ENCODE results near the gene TSNAX.
"Not testable (repeated sequence)": the region's sequence is repeated elsewhere in the genome, so short reads cannot be mapped to it uniquely, and the experiment has no call there.

TSNAX gene

GRCh38 chr1:231566496-231566895 is 38.0 kb downstream of the TSNAX start:
- Histone ChIP-seq H3K4me3 (ENCODE audit: low read length) (no peak overlapping the region), H3K36me3 (ENCODE audit: insufficient read depth, low read depth, low read length) (peaks cover 34% of the 10 kb centered on the region), H3K9ac (ENCODE audit: low read depth, low read length) (no peak overlapping the region), H3K9me3 (ENCODE audit: insufficient read depth, low read depth, low read length) (no peaks in the 10 kb centered on the region), H3K27me3 (ENCODE audit: insufficient read depth, low read length) (no peaks in the 10 kb centered on the region), H3K27ac (ENCODE audit: low read length) (no peak overlapping the region), H3K4me1 (ENCODE audit: insufficient read depth, low read length) (no peaks in the 10 kb centered on the region)

GRCh38 chr1:231570262-231570661 is 41.8 kb downstream of the TSNAX start:
- H3K27ac ChIP-seq (ENCODE audit: low read length); H3K4me1 ChIP-seq (ENCODE audit: insufficient read depth, low read length); H3K27me3 ChIP-seq (ENCODE audit: insufficient read depth, low read length): not testable (repeated sequence)

GRCh38 chr1:231571904-231572303 is 43.4 kb downstream of the TSNAX start:
- Histone ChIP-seq H3K4me1 (ENCODE audit: insufficient read depth, low read length) (no peaks in the 10 kb centered on the region), H3K4me3 (ENCODE audit: low read length) (no peak overlapping the region), H3K36me3 (ENCODE audit: insufficient read depth, low read depth, low read length) (peaks cover 4% of the 10 kb centered on the region; the same call in 1 of the 2 replicates), H3K9me3 (ENCODE audit: insufficient read depth, low read depth, low read length) (no peaks in the 10 kb centered on the region), H3K27me3 (ENCODE audit: insufficient read depth, low read length) (no peaks in the 10 kb centered on the region), H3K27ac (ENCODE audit: low read length) (no peak overlapping the region), H3K9ac (ENCODE audit: low read depth, low read length) (no peak overlapping the region)

More at GRCh38 chr1:231570262-231570661, 41.8 kb downstream of the TSNAX start:
- H3K9me3 ChIP-seq (ENCODE audit: insufficient read depth, low read depth, low read length); H3K4me3 ChIP-seq (ENCODE audit: low read length); H3K9ac ChIP-seq (ENCODE audit: low read depth, low read length): not testable (repeated sequence)
- peaks cover 11% of the 10 kb centered on the region for H3K36me3 ChIP-seq (ENCODE audit: insufficient read depth, low read depth, low read length)

- H3K9me3 ChIP-seq (ENCODE audit: insufficient read depth, low read depth, low read length), result no peaks in the 10 kb centered on the region
- no peak overlapping the region for H3K27ac ChIP-seq (ENCODE audit: low read length)
- no peaks in the 10 kb centered on the region for H3K27me3 ChIP-seq (ENCODE audit: insufficient read depth, low read length)
- H3K4me3 ChIP-seq (ENCODE audit: low read length), result no peak overlapping the region
- no peak overlapping the region for H3K9ac ChIP-seq (ENCODE audit: low read depth, low read length)
- no peaks in the 10 kb centered on the region for H3K36me3 ChIP-seq (ENCODE audit: insufficient read depth, low read depth, low read length)
- no peaks in the 10 kb centered on the region for H3K4me1 ChIP-seq (ENCODE audit: insufficient read depth, low read length)
These were observed 47.0 kb downstream of the TSNAX start for GRCh38 chr1:231575472-231575871.

GRCh38 chr1:231576804-231577718 is 48.6 kb downstream of the TSNAX start:
- Histone ChIP-seq H3K9me3 (ENCODE audit: insufficient read depth, low read depth, low read length) (no peaks in the 10 kb centered on the region), H3K4me3 (ENCODE audit: low read length) (no peak overlapping the region), H3K27ac (ENCODE audit: low read length) (no peak overlapping the region), H3K27me3 (ENCODE audit: insufficient read depth, low read length) (no peaks in the 10 kb centered on the region), H3K4me1 (ENCODE audit: insufficient read depth, low read length) (no peaks in the 10 kb centered on the region), H3K9ac (ENCODE audit: low read depth, low read length) (no peak overlapping the region), H3K36me3 (ENCODE audit: insufficient read depth, low read depth, low read length) (no peaks in the 10 kb centered on the region)

GRCh38 chr1:231580874-231581273 is 52.4 kb downstream of the TSNAX start:
- Histone ChIP-seq H3K36me3 (ENCODE audit: insufficient read depth, low read depth, low read length) (no peaks in the 10 kb centered on the region), H3K27me3 (ENCODE audit: insufficient read depth, low read length) (no peaks in the 10 kb centered on the region), H3K4me1 (ENCODE audit: insufficient read depth, low read length) (no peaks in the 10 kb centered on the region), H3K4me3 (ENCODE audit: low read length) (no peak overlapping the region), H3K9me3 (ENCODE audit: insufficient read depth, low read depth, low read length) (no peaks in the 10 kb centered on the region), H3K9ac (ENCODE audit: low read depth, low read length) (no peak overlapping the region), H3K27ac (ENCODE audit: low read length) (no peak overlapping the region)

- H3K9me3 ChIP-seq (ENCODE audit: insufficient read depth, low read depth, low read length), result no peaks in the 10 kb centered on the region
- H3K27me3 ChIP-seq (ENCODE audit: insufficient read depth, low read length), result no peaks in the 10 kb centered on the region
- H3K4me1 ChIP-seq (ENCODE audit: insufficient read depth, low read length), result no peaks in the 10 kb centered on the region
- H3K9ac ChIP-seq (ENCODE audit: low read depth, low read length), result no peak overlapping the region
- no peak overlapping the region for H3K27ac ChIP-seq (ENCODE audit: low read length)
- no peaks in the 10 kb centered on the region for H3K36me3 ChIP-seq (ENCODE audit: insufficient read depth, low read depth, low read length)
- no peak overlapping the region for H3K4me3 ChIP-seq (ENCODE audit: low read length)
These were observed 53.4 kb downstream of the TSNAX start for GRCh38 chr1:231581859-231582258.

GRCh38 chr1:231583376-231583775 is 54.9 kb downstream of the TSNAX start:
- Histone ChIP-seq H3K9ac (ENCODE audit: low read depth, low read length) (no peak overlapping the region), H3K4me3 (ENCODE audit: low read length) (no peak overlapping the region), H3K9me3 (ENCODE audit: insufficient read depth, low read depth, low read length) (no peaks in the 10 kb centered on the region), H3K4me1 (ENCODE audit: insufficient read depth, low read length) (no peaks in the 10 kb centered on the region), H3K27ac (ENCODE audit: low read length) (no peak overlapping the region), H3K36me3 (ENCODE audit: insufficient read depth, low read depth, low read length) (no peaks in the 10 kb centered on the region), H3K27me3 (ENCODE audit: insufficient read depth, low read length) (no peaks in the 10 kb centered on the region)

- H3K9ac ChIP-seq (ENCODE audit: low read depth, low read length), result no peak overlapping the region
- H3K9me3 ChIP-seq (ENCODE audit: insufficient read depth, low read depth, low read length), result no peaks in the 10 kb centered on the region
- no peaks in the 10 kb centered on the region for H3K36me3 ChIP-seq (ENCODE audit: insufficient read depth, low read depth, low read length)
- no peaks in the 10 kb centered on the region for H3K27me3 ChIP-seq (ENCODE audit: insufficient read depth, low read length)
- H3K4me1 ChIP-seq (ENCODE audit: insufficient read depth, low read length), result no peaks in the 10 kb centered on the region
- H3K27ac ChIP-seq (ENCODE audit: low read length), result no peak overlapping the region
- H3K4me3 ChIP-seq (ENCODE audit: low read length), result no peak overlapping the region
These were observed 55.6 kb downstream of the TSNAX start for GRCh38 chr1:231584117-231584516.

GRCh38 chr1:231584921-231585320 is 56.5 kb downstream of the TSNAX start:
- Histone ChIP-seq H3K36me3 (ENCODE audit: insufficient read depth, low read depth, low read length) (no peaks in the 10 kb centered on the region), H3K9me3 (ENCODE audit: insufficient read depth, low read depth, low read length) (no peaks in the 10 kb centered on the region), H3K9ac (ENCODE audit: low read depth, low read length) (no peak overlapping the region), H3K27ac (ENCODE audit: low read length) (no peak overlapping the region), H3K4me3 (ENCODE audit: low read length) (no peak overlapping the region), H3K27me3 (ENCODE audit: insufficient read depth, low read length) (no peaks in the 10 kb centered on the region), H3K4me1 (ENCODE audit: insufficient read depth, low read length) (no peaks in the 10 kb centered on the region)

GRCh38 chr1:231590453-231591198 is 62.2 kb downstream of the TSNAX start:
- no peaks in the 10 kb centered on the region for H3K4me1 ChIP-seq (ENCODE audit: insufficient read depth, low read length)
- H3K9ac ChIP-seq (ENCODE audit: low read depth, low read length), result no peak overlapping the region
- H3K9me3 ChIP-seq (ENCODE audit: insufficient read depth, low read depth, low read length), result no peaks in the 10 kb centered on the region
- H3K4me3 ChIP-seq (ENCODE audit: low read length), result no peak overlapping the region
- no peaks in the 10 kb centered on the region for H3K36me3 ChIP-seq (ENCODE audit: insufficient read depth, low read depth, low read length)
- no peaks in the 10 kb centered on the region for H3K27me3 ChIP-seq (ENCODE audit: insufficient read depth, low read length)
- no peak overlapping the region for H3K27ac ChIP-seq (ENCODE audit: low read length)

- peaks cover 4% of the 10 kb centered on the region; the same call in 1 of the 2 replicates for H3K4me1 ChIP-seq (ENCODE audit: insufficient read depth, low read length)
- no peak overlapping the region for H3K27ac ChIP-seq (ENCODE audit: low read length)
- H3K9ac ChIP-seq (ENCODE audit: low read depth, low read length), result no peak overlapping the region
- no peak overlapping the region for H3K4me3 ChIP-seq (ENCODE audit: low read length)
- H3K9me3 ChIP-seq (ENCODE audit: insufficient read depth, low read depth, low read length), result no peaks in the 10 kb centered on the region
- no peaks in the 10 kb centered on the region for H3K27me3 ChIP-seq (ENCODE audit: insufficient read depth, low read length)
- H3K36me3 ChIP-seq (ENCODE audit: insufficient read depth, low read depth, low read length), result no peaks in the 10 kb centered on the region
These were observed 63.0 kb downstream of the TSNAX start for GRCh38 chr1:231591466-231591865.

Data from iPS-20b (cell line).